ENCODE results near the gene MINDY4.

Gene MINDY4

GRCh38 chr7:30852744-30853288 is 81.6 kb downstream of the MINDY4 start:
- DNase-seq (ENCODE audit: low spot score), result no peak

GRCh38 chr7:30853576-30853975 is 82.4 kb downstream of the MINDY4 start:
- no peak for DNase-seq (ENCODE audit: low spot score)

DNA sequence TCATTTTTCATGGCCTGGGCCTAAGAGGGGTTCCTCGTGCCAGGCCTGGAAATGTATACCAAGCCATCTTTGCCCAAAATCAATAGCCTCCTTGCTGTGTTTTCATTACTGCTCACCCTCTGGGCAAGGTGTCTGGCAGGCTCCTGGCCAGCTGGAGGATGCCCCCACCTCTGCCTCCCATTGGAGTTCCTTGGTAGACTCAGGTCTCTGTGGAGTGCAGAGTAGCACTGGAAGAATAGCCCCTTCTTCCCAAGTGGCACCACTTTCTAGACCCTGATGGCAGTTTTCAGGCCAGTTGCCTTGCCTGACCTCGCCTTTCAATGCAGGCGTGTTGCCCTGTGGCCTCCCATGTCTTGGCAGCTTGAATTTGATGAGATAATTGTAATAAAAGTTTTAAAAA is 84.7 kb downstream of the MINDY4 start:
- DNase-seq (ENCODE audit: low spot score), result no peak

- no peak for DNase-seq (ENCODE audit: low spot score)
These were observed 87.4 kb downstream of the MINDY4 start for GRCh38 chr7:30858576-30858975.

- DNase-seq (ENCODE audit: low spot score), result no peak
These were observed 88.2 kb downstream of the MINDY4 start for GRCh38 chr7:30859202-30859939.

GRCh38 chr7:30859940-30860496 is 88.8 kb downstream of the MINDY4 start:
- no peak for DNase-seq (ENCODE audit: low spot score)

DNA sequence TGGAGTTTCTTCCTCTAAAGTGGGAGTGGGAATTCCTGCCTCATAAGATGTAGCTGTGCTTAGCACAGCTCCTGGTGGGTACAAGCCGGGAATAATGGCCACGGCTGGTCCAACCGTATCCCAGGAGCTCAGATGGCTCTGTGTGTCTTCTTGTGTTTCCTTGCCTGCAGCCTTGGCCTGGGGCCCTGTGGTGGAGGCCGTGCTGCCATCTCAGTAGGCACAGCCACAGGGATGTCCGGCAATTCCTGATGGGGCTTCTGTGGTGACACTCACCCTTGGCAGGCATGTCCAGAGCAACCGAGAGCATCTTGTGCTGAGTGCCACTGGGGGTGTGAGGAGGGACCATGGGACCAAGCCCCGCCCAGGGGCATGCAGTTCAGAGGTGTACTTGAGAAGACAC is 90.4 kb downstream of the MINDY4 start:
- no peak for DNase-seq (ENCODE audit: low spot score)

- DNase-seq (ENCODE audit: low spot score), result peak; percentile 28
These were observed 91.9 kb downstream of the MINDY4 start for GRCh38 chr7:30862995-30863705.

DNA sequence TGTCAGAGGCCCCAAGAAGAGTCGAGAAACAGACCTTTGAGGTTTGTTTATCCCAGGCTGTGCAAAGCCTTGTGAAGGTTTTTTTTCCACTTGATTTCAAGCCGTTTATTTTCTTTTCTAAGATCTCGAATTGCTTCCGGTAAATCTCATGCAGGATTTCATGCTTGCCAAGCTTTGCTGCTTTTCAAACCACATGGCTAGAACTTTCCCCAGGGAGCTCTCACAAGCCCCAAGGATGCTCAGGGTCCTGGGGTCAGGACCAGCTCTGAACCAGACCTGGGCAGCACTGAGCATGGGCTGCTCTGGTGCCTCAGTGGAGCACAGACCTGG is 92.5 kb downstream of the MINDY4 start:
- DNase-seq (ENCODE audit: low spot score), result peak; percentile 32

GRCh38 chr7:30864101-30864500 is 92.9 kb downstream of the MINDY4 start:
- DNase-seq (ENCODE audit: low spot score), result no peak

DNA sequence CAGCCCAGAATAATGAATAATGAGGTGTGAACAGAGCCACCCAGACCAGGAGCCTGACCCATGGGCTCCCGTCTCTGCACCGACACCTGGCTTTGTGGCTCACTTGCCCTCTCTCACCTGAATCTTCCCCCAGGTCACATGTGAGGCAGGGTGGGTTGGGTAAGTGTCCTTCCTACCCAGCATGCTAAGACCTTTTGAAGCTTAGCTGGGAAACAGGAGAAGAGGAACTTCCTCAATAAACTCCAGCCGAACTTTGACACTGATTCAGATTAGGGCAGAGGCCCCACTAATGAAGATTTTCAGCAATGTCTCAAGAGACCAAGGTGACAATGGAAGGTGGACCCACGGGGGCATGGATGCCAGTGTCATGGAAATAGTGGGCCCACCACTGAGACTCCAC is 93.9 kb downstream of the MINDY4 start:
- DNase-seq (ENCODE audit: low spot score), result no peak

DNA sequence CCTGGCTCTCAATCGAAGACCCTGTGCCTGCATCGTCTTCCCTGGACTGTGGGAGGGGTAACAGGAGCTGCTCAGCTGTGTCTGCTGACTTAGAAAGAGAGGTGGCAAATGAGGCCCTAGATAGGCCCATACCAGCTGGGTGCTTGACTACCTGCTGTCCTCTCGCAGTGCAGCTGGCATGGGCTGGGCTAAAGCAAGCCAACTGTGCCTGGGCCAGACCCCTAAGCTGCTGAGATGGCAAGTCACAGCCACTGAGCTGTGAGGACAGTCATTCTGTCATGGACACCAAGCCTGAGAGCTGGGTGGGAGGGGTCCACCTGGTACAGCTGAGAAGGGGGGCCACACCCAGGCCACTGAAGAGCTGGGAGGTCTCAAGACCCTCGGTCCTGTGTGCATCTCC is 94.6 kb downstream of the MINDY4 start:
- no peak for DNase-seq (ENCODE audit: low spot score)

GRCh38 chr7:30866939-30867338 is 95.7 kb downstream of the MINDY4 start:
- no peak for DNase-seq (ENCODE audit: low spot score)

DNA sequence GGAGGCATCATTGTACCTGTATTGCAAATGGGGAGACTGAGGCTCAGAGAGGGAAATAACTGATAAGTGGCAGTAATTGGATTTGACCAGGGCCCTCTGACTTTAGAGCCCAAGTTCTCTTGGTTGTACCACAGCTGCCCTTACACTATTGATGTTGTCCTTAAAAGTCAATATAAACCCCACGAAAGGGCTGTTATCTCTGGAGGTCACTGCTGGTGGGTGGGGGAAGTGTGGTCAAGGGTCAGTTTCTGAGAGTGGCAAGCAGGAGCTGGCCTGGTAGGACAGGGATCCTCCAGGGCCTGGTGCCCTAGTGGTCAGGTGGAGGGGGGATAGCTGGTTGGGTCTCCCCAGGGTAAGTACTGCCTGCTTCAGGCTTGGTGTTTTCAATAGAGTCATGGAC is 96.3 kb downstream of the MINDY4 start:
- no peak for DNase-seq (ENCODE audit: low spot score)

DNA sequence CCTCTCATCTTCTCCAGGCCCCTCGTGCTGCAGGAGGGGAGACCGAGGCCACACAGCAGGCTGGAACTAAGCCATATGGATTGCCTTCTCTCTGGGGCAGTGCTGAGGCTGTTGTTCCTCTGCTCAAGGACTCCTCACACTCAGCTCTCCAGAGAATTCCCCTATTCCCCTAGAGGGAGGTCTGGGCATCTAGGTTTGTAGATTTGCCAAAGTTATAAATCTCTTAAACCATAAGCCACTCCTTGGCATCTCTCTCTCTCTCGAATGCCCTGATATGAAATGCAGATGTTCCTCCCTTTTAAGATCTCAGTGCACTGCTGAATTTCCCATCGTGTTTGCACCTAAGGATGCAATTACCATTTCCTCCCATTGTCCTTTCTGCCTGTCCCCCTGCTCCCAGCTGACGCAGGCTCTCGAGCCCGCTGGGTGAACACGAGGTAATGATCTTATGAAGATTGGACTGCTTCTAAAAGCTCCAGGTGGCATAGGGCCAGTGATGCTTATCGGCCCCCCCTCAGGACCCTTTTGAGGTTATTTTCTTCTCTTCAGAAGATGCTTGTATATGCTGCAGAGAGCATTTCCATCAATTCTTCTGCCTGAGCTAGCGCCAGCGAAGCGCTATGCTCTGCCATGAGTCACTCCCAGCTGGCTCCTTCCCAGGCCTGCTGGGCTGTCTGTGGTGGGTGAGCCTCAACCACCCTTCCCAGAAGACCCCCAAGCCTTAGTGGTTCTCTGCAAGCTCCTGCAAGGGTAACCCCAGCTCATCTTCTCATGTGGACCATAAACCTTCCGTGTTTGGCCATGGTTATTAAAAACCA is 98.8 kb downstream of the MINDY4 start:
- DNase-seq (ENCODE audit: low spot score), result no peak

DNA sequence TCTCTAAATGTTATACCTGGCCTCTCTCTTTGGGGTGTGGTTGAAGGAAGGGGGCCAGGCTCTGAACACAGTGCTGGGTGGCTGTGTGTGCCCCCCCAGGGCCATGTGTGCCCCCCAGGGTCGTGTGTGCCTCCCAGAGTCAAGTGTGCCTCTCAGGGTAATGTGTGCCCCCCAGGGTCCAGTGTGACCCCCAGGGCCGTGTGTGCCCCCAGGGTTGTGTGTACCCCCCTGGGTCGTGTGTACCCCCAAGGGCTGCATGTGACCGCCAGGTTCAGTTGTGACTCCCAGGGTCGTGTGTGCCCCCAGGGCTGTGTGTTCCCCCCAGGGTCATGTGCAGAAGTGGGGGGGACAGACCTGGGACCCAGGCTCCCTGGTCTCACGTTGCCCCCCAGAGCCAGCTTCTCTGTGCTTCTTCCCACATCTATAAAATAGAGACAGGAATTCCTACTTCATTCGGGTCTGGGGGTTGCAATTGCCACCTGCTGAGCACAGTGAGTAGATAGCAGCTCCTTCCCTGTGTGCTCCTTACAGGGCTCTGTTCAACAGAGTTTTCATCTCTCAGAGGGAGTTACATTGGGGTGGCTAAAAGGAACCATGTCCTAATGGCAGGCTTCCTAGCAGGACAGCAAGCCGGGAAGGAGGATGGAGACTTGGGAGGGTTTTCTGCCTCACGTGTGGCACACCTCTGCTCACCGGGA is 99.8 kb downstream of the MINDY4 start:
- DNase-seq (ENCODE audit: low spot score), result no peak

GRCh38 chr7:30871655-30872054 is 100.4 kb downstream of the MINDY4 start:
- DNase-seq (ENCODE audit: low spot score), result no peak

- DNase-seq (ENCODE audit: low spot score), result no peak
These were observed 102.0 kb downstream of the MINDY4 start for GRCh38 chr7:30873207-30873606.

- DNase-seq (ENCODE audit: low spot score), result no peak
These were observed 102.4 kb downstream of the MINDY4 start for GRCh38 chr7:30873656-30874055.

- no peak for DNase-seq (ENCODE audit: low spot score)
These were observed 103.6 kb downstream of the MINDY4 start for GRCh38 chr7:30874656-30875302.

Measured in AG20443 (cell line).